ENCODE measurements around the gene FAM43A.
A peak's percentile ranks its signal among the peaks of the same experiment; 100 is the strongest.

The FAM43A gene

GRCh38 chr3:194642769-194643168 lies 42.9 kb upstream of the FAM43A start:
- no peak for DNase-seq (ENCODE audit: extremely low read depth, insufficient read length)
- TF ChIP-seq, protein P1, sequence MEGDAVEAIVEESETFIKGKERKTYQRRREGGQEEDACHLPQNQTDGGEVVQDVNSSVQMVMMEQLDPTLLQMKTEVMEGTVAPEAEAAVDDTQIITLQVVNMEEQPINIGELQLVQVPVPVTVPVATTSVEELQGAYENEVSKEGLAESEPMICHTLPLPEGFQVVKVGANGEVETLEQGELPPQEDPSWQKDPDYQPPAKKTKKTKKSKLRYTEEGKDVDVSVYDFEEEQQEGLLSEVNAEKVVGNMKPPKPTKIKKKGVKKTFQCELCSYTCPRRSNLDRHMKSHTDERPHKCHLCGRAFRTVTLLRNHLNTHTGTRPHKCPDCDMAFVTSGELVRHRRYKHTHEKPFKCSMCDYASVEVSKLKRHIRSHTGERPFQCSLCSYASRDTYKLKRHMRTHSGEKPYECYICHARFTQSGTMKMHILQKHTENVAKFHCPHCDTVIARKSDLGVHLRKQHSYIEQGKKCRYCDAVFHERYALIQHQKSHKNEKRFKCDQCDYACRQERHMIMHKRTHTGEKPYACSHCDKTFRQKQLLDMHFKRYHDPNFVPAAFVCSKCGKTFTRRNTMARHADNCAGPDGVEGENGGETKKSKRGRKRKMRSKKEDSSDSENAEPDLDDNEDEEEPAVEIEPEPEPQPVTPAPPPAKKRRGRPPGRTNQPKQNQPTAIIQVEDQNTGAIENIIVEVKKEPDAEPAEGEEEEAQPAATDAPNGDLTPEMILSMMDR (IDR thresholded peaks at IDR 0.05; ENCODE audit: insufficient read depth, low read length, poor library complexity, severe bottlenecking), result no peak
- H3K36me3 ChIP-seq (ENCODE audit: control insufficient read depth, insufficient read depth, low read length), result peaks cover 20% of the 10 kb centered on the region
- H3K27me3 ChIP-seq (replicated peaks; ENCODE audit: control insufficient read depth, insufficient read depth, low read length), result no peaks in the 10 kb centered on the region
- H3K4me3 ChIP-seq (replicated peaks; ENCODE audit: low read depth, low read length), result no peak overlapping the region

DNA sequence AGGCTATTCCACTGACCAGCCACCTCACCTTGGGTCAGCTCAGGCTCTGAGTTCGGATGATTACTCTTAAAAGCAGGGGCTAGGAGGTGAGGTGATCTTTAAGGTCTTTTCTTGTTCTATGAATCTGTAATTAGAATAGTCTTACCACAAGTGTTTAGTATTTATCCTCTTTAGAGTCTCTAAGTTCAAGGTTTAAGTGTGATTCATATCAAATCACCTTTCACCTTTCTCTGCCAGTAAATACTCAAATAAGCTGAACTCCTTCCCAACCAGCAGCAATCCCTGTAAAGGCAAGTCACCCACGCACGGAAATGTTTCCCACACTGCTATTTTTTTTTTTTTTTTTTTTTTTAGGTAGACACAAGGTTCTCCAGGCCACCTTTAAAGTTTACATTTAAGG lies 37.9 kb upstream of the FAM43A start:
- Histone ChIP-seq H3K27me3 (replicated peaks; ENCODE audit: control insufficient read depth, insufficient read depth, low read length) (no peaks in the 10 kb centered on the region), H3K4me3 (replicated peaks; ENCODE audit: low read depth, low read length) (no peak overlapping the region), H3K36me3 (ENCODE audit: control insufficient read depth, insufficient read depth, low read length) (peaks cover 21% of the 10 kb centered on the region)
- DNase-seq (ENCODE audit: extremely low read depth, insufficient read length), result no peak
- TF ChIP-seq, protein P1 (IDR thresholded peaks at IDR 0.05; ENCODE audit: insufficient read depth, low read length, poor library complexity, severe bottlenecking), result no peak

- peaks cover 19% of the 10 kb centered on the region for H3K36me3 ChIP-seq (ENCODE audit: control insufficient read depth, insufficient read depth, low read length)
- DNase-seq (ENCODE audit: extremely low read depth, insufficient read length), result peak; percentile 29
- TF ChIP-seq, protein P1 (IDR thresholded peaks at IDR 0.05; ENCODE audit: insufficient read depth, low read length, poor library complexity, severe bottlenecking), result no peak
- H3K27me3 ChIP-seq (replicated peaks; ENCODE audit: control insufficient read depth, insufficient read depth, low read length), result no peaks in the 10 kb centered on the region
- no peak overlapping the region for H3K4me3 ChIP-seq (replicated peaks; ENCODE audit: low read depth, low read length)
These were observed 31.2 kb upstream of the FAM43A start for GRCh38 chr3:194654443-194654842.

- peaks cover 10% of the 10 kb centered on the region for H3K36me3 ChIP-seq (ENCODE audit: control insufficient read depth, insufficient read depth, low read length)
- no peak overlapping the region for H3K4me3 ChIP-seq (replicated peaks; ENCODE audit: low read depth, low read length)
- TF ChIP-seq, protein P1 (IDR thresholded peaks at IDR 0.05; ENCODE audit: insufficient read depth, low read length, poor library complexity, severe bottlenecking), result no peak
- H3K27me3 ChIP-seq (replicated peaks; ENCODE audit: control insufficient read depth, insufficient read depth, low read length), result no peaks in the 10 kb centered on the region
- DNase-seq (ENCODE audit: extremely low read depth, insufficient read length), result no peak
These were observed 28.2 kb upstream of the FAM43A start for GRCh38 chr3:194657439-194657838.

DNA sequence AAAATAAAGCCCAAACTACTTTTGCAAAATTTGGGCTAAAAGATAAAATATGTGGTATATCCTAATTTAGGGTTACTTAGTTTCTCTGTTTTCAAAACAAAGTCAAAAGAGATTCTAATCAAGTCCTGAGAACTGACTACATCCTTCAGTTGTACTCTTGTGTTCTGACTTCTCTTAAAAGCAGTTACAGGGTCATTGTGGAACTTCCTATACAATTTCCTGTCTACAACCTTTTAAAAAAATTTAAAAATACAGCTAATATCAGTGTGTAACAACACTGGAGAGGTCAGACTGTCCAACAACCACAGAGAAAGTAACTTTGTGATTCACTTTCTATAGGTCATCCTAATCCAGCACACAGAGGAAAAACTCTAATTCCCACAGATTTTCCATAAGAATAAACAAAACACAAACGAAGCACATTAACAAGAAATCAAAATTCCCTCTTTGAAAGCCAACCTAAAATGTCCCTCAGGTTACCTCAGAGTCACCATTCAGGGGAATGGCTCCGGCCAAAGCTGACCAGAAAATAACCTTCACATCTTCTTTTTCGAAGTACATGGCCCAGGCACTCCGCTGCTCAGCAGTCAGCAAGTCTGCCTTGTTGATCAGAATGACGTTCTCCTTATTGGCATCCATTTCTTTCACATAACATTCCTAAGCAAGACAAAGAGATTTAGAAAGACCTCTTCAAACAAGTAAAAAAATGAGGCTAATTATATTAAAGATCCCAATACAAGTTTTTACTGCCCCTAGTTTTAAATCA lies 27.0 kb upstream of the FAM43A start:
- Histone ChIP-seq H3K27me3 (replicated peaks; ENCODE audit: control insufficient read depth, insufficient read depth, low read length) (no peaks in the 10 kb centered on the region), H3K4me3 (replicated peaks; ENCODE audit: low read depth, low read length) (no peak overlapping the region), H3K36me3 (ENCODE audit: control insufficient read depth, insufficient read depth, low read length) (peaks cover 7% of the 10 kb centered on the region)
- TF ChIP-seq, protein P1 (IDR thresholded peaks at IDR 0.05; ENCODE audit: insufficient read depth, low read length, poor library complexity, severe bottlenecking), result no peak
- DNase-seq (ENCODE audit: extremely low read depth, insufficient read length), result no peak

All from GM06990 (cell line).